ENCODE measurements around the gene PRKG1.
"Not testable (repeated sequence)": the region's sequence is repeated elsewhere in the genome, so short reads cannot be mapped to it uniquely, and the experiment has no call there.

The PRKG1 gene

DNA sequence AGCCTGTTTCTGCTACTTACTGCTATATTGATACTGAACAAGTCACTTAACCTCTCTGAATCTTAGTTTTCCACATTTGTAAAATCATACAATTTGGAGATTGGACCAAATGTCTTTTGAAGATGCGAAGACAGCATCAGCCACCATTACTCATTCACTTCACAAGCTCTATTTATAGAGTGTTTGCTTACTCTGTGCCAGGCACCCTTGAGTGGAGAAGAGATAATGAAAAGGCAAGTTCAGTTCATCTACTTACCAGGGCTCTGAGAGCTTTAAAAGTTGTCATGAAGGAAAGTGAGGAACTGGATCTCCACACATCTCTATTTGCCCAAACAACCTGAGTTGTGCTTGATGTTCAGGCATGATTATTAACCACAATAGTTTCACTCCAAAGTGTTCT is 347.6 kb downstream of the PRKG1 start:
- DNase-seq (ENCODE audit: low read depth in 1 of 2, low spot score in 1 of 2), result no peak

DNA sequence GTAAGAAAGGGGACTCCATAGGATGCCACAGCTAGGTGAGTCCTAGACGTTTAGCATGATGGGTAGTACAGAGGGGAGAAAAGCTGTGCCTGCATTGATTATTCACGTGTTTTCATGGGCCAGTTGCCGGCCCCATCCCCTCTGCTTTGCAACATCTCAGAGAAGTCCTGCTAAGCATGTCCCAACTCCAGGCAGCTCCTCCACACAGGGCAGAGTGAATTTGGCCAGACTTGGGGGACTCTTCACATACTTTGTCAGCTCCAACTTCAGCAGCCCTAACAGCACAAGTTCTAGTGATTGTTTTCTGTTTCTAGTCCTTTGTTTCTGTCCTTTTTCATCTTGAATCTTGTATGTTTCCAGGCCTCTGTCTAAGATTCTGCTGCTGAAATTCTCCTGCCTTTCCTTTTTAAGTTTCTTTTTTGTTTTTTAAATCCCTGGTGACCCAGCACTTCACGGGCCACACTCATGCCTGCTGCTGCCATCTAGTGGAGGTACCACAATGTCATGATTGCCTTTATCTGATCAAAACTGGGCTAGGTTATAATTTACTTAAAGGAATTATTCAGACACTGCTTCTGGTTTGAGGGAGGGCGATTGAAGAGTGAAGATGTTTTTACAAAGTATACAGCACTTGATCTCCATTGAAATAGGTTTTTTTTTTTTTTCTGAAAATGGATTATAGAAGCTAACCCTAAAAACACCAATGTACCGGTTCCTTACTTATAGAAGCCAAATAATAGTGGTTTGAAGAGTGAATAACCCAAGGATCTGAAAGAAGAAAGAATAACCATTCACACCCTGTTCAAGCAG is 348.2 kb downstream of the PRKG1 start:
- peak in 1 of 2 donors; percentile 6 for DNase-seq (ENCODE audit: low read depth in 1 of 2, low spot score in 1 of 2)

DNA sequence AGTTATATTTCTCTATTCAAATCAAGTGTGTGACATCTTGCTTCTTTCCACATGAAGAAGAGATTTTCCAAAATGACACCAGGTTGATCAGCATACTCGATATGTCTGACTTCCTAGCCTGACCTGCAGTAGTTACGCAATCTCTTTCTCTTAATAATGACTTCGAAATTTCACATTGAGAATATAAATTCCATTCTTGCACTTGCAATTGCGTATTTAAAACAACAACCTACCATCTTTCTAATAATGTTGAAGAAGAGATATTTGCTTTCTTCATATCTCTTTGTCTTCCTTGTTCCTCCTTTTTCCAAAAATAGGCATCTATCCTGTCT is 348.8 kb downstream of the PRKG1 start:
- DNase-seq (ENCODE audit: low read depth in 1 of 2, low spot score in 1 of 2), result no peak

DNA sequence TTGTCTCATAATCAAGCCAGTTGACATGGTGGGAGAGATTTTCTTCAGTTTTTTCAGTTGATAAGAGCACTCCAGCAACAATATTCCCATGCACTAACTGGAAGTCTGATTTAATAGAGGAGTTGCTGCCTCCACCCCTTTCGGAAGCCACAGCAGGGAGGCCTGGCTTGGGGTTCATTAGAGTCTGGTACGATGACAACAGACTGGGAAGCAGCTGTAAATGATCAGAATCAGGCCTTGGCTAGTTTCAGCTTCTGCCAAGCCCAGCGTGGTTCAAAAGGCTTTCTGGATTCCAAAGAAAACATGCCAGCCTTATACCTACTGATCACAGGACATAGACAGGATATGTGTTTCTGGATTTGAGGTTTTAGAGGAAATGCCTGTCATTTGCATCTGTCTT is 351.1 kb downstream of the PRKG1 start:
- no peak for DNase-seq (ENCODE audit: low read depth in 1 of 2, low spot score in 1 of 2)

DNA sequence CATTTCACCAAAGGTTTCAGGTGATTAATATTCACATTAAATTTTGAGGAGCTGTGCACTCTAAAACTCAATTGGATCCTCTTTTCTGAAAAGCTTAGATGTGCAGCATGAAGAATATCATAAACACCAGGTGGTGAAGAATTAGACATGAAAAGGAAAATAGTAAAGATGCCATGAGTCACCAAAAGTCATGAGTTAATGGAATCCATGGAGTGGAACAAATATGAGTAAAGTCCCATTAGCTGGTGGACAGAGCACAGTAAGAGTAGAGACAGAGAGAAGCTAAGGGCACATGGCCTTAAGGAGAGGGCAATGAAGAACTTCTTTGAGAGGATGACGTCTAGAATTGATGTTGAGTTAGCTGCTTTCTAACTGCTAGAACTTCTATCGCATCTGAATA is 353.5 kb downstream of the PRKG1 start:
- DNase-seq (ENCODE audit: low read depth in 1 of 2, low spot score in 1 of 2), result no peak

DNA sequence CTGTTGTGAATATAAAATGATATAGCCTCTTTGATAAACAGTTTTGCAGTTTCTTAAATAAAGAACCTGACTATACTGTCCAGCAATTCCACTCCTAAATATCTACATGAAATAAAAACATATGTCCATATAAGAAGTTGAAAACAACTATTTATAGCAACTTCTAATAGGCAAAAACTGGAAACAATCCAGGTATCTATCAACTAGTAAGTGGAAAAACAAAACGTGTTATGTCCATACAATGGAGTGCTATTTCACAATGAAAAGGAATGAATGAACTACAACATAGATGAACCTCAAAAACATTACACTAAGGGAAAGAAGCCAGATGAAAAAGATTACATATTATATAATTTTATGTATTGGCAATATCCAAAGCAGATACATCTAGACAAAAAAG is 356.2 kb downstream of the PRKG1 start:
- DNase-seq (ENCODE audit: low read depth in 1 of 2, low spot score in 1 of 2), result no peak

DNA sequence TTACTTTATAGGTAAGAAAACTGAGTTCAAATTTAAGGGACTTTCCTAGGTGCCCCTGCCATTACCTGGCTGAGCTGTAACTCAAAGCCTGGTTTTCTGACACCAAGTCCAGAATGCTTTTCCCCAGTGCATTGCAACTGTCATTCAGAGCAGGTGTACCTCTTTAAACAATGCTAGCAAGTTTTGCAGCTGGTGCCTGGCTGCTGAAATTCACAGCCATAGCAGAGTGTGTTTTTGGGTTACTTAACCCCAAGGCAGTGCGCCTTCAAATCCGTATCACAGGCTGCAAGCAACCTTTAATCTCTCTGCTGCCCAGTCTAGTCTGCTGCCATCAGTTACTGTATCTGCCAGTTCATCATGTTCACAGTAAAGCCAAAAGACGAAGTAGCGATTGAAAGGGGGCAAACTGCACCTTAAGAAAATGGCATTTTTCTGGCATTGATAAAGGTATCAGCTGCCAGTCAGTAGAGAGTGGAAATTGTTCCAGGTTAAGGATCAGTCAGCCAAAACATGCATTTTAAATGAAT is 359.7 kb downstream of the PRKG1 start:
- DNase-seq (ENCODE audit: low read depth in 1 of 2, low spot score in 1 of 2), result no peak

DNA sequence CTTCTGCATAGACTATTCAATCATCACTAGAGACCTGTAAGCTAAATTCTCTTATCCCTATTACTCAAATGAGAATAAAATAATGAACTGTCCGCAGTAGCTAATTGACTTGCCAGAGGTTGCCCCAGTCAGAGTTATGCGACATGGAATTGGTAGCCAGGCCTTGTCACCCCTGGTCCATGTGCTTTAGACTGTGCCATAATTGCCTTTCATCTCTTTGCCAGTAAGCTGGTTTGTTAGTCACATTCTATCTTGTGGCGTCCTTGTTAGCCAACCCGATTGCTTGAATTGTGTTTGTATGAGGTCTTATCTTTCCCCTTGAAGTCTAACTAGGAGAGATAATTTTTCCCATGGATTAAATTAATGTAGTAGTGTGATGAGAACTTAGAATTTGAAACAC is 362.5 kb downstream of the PRKG1 start:
- no peak for DNase-seq (ENCODE audit: low read depth in 1 of 2, low spot score in 1 of 2)

DNA sequence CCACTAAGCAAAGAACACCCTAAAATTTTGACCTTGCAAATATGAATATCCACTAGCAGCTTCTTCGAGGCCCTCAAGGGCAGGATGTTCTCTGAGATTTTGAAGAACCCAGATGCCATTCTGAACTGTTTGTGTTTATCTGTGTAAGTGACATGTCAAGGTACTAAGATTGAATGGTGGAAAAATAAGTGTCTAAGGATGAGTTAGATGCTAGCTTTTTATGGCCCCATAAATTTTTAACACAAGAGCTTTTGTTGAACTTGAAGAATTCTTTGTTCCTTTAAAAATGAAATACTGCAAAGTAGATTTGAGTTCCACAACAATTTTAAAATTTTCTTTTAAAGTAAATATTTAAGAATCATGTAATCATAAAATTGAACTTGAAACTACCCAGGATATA is 365.4 kb downstream of the PRKG1 start:
- DNase-seq (ENCODE audit: low read depth in 1 of 2, low spot score in 1 of 2), result no peak

DNA sequence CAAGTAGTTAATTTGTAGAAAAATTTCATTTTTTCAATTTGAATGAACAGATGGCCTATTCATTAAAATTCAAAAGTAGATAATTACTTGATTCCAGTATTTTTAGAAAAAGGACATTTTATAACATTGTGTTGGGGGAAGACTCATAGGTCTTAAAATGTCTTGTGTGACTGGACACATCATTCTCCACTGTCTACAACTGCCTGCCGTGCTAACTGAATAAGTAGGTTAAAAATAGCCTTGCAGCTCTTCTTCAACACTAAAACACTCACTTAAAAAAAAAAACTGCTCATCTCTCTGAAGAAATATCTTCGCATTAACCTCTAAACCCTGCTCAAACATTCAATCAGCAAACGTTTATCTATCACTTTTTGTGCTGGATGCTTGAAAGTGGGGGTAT is 371.3 kb downstream of the PRKG1 start:
- no peak for DNase-seq (ENCODE audit: low read depth in 1 of 2, low spot score in 1 of 2)

DNA sequence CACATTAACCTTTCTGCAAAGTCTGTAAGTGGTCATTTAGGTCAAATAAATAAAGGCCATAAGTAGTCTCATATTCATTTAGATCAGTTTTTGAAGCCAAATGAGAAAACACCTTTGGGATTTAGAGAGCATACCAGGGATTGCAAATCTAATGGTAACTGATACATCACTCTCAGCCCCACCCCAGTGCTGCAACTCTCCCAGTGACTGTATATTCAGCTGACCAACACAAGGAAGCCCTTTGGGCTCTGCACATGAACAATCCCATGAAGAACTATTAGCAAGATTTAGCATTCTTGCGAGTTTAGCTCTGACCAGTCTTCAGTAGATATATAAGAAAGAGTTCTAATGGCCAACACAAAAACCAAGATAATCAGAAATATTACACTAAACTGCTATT is 372.8 kb downstream of the PRKG1 start:
- no peak for DNase-seq (ENCODE audit: low read depth in 1 of 2, low spot score in 1 of 2)

DNA sequence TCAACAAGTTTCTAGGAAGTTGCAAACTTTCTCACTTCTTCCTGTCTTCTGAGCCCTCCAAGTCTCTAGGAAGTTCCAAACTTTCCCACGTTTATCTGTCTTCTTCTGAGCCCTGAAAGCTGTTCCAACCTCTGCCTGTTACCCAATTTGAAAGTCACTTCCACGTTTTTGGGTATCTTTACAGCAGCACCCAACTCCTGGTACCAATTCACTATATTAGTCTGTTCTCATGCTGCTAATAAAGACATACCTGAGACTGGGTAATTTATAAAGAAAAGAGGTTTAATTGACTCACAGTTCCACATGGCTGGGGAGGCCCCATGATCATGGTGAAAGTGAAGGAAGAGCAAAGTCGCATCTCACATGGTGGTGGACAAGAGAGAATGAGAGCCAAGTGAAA is 381.5 kb downstream of the PRKG1 start:
- DNase-seq (ENCODE audit: low read depth in 1 of 2, low spot score in 1 of 2), result not testable (repeated sequence)

DNA sequence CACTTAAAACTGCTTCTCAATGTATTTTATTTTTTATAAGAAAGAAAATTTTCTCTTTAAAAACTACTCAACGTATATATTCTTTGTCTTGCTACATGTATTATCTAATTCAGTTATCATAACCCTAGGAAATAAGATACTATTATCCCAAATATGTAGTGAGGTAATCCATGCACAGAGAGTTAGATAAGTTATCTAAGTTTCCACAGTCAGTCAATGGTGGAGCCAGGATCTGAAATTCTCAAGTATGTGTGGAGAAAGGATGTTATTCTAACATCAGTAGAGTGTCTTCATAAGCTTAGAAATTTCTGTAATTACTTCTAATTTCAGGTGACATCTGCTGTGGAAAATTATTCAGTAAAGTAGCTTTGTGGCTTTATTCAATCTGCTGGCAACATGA is 385.2 kb downstream of the PRKG1 start:
- no peak for DNase-seq (ENCODE audit: low read depth in 1 of 2, low spot score in 1 of 2)

DNA sequence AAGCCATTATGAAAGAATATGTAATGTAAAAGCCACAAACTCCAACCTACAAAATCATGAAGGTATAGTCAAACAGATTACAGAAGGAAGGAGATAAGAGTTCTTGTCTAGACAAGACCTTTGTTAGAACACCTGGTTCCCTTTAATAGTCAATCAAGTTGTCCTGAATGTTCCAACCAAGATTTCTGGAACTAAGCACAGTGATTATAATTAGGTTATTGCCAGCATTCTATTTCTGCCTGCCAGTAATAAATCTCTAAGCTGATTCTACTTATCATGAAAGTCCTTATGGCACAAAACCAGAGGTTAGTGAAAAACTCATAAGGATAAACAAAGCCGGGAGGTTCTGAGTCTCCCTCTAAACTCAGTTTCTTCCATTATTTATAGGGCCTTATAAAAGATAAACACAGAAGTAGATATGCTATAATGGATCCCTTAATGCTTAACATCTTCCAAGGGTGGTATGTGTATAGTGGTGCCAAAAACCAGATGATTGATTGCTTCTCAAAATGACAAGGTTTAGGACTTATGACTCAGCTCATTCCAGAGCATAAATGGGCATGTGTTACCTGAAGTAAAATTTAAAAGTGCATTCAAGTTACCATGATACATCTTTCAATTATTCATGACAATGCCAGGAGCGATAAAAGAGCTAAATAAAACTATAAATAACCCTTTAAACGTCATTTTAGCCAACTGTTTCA is 387.9 kb downstream of the PRKG1 start:
- no peak for DNase-seq (ENCODE audit: low read depth in 1 of 2, low spot score in 1 of 2)

DNA sequence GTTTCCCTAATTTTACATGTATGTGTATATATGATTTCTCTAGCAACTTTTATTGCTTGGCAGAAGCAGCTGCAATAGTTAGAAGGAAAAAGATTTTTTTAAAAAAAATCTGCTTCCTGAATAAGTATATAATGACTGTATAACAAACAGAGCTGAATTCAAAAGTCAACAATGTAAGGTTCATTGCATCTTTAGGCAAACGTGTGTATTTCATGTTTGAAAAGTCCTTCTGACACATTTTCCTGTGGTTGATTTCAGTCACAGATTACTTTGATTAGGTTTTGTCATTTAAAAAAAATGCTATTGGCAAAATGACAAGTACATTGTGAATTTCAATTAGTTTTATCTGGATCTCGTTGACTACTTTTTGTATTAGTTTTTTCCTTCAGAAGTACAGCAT is 394.1 kb downstream of the PRKG1 start:
- DNase-seq (ENCODE audit: low read depth in 1 of 2, low spot score in 1 of 2), result no peak

DNA sequence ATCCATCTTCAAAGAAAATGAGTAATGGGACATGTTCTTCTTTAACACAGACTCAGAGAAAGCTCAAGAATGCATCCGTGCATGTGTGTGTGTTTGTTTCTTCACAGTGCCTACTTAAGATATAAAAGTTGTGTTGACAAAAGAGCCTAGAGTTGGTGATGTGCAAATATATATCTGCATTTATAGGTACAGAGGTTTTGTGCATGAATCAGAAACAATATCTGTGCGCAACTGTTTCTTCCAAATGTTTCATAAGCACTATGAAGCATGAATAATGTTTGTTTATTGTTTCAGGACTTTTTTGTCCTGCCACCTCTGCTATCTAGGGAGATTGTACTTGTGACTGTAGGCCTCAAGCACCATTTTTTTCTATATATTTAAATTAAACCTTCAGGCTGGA is 395.4 kb downstream of the PRKG1 start:
- no peak for DNase-seq (ENCODE audit: low read depth in 1 of 2, low spot score in 1 of 2)

DNA sequence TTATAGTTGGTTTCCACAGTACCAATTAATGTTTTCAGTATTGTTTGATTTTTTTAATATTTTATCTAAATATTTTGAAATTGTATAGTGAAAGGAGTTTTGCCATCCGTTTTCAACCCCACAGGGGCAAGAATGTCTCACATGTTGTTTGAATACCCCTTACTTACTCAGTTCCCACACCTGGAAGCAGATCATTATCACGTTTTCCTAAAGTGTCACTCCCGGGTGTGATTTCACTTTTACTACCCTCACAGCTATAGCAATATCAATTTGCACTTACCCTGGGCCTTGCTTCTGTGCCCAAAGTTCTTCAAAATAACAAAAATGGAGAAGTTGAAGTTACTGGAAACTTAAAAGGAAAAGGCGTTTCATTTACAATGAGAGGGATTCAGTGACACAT is 397.0 kb downstream of the PRKG1 start:
- DNase-seq (ENCODE audit: low read depth in 1 of 2, low spot score in 1 of 2), result no peak

DNA sequence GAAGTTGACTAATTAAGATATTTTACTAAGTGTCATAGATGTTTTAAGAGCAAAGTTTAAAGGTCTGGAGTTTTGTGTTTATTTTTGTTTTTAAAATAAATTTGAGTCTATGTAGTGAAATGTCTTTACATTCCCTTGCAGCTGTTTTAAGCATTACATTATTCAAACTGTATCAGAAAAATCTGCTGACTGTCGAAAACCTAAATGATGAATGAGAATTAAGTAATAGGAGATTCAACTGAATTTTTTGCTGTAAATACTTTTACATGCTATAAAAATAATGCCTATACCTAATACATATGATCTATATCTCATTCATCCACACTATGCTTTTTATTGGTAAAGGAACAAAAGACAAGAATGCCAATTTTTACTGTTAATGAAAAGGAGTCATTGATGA is 397.9 kb downstream of the PRKG1 start:
- no peak for DNase-seq (ENCODE audit: low read depth in 1 of 2, low spot score in 1 of 2)

DNA sequence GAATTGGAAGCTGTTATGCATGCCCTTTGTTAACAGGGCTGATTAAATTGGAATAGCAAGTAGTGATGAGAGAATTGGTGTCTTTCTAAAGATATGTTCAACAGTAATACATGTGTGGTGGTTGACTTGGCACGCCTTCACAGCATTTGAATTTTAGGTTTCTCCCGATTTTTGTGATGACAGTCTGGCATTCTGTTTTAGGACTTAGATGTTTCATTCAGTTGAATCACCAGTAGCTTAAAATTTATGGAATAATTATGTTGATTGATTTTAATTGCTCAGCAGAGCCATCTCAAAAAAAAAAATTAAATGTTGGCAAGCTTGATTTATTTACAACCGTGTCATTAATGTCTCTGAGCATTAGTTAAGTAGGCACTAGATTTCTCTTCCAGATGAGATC is 405.4 kb downstream of the PRKG1 start:
- DNase-seq (ENCODE audit: low read depth in 1 of 2, low spot score in 1 of 2), result no peak

DNA sequence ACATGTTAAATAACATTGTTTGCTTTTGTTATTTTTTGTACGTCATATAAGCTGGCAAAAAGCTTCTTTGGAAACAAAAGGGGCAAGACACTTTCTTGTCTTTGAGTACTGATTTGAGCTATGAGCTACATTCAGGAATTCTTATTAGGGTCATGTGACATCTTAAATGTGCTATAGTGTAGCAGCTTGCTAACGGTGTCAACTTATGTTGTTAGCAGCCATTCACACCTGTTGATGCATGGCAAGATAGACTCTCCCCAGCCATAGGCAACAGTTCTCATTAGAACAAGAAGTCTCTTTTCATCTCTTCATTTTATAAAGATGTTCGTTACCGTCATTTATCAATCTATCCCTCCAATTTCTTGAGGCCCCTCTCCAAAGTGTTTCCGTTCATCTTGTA is 411.4 kb downstream of the PRKG1 start:
- DNase-seq (ENCODE audit: low read depth in 1 of 2, low spot score in 1 of 2), result no peak

DNA sequence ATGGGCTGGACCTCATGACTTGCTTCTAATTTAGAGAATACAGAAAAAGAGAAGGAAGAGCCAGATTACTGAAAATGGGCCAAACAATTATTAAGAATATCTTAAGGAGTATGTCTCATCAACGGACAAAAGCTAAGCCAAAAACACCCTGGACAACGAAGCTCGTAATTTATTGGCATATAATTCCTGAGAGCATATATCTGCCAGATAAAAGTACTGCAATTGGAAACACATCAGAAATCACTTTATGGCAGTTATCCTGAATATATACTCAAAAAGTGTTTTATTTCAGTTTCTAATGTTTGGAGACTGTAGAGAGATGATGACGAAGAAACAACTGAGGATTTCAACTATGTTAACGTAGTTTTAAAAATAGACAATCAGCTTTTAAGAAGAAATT is 413.3 kb downstream of the PRKG1 start:
- no peak for DNase-seq (ENCODE audit: low read depth in 1 of 2, low spot score in 1 of 2)

DNA sequence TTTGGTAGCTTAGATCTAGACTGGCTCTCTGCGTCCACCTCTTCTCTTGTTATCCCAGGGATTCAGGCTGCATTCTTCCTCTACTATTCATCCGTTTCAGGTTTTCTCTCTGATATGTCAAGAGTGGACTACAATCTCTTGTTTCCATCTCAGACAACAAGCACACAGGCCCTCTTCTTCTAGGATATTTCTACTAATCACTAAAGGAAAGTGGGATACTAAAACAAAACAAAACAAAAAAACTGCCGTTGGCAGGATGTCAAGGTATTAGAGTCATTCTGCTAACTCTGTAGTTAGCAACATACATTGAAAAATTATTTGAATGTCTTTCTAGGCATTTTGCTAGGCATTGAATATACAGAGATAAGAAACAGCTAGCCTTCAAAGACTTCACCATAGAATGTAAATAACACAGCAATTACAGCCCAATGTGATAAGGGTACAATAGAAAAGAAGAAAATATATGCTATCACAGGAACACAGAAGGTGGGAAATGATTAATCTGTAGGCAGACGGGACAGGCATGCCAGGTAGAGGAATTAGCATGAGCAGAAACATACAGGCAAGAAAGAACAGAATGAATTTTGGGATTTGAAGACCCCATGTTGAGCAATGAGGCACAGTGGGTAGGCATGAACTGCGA is 414.6 kb downstream of the PRKG1 start:
- no peak for DNase-seq (ENCODE audit: low read depth in 1 of 2, low spot score in 1 of 2)

Measured in activated CD4-positive, alpha-beta T cell treated with anti-CD3 and anti-CD28 coated beads, Interleukin-2, amount 50 U/mL, for 24 hours (primary cell).